Glutamatergic neuron (in vitro differentiated cells): ENCODE results near the gene LRRC8D. TPM values are rescaled to one million over a fixed set of nuclear protein-coding genes. Genes with fewer than 3 reads are reported as not detected.

Experiments used
- DNase-seq: peaks from one replicate; pipeline ENCODE4 v3.0.0; 2022
- H3K27ac Mint-ChIP-seq: one replicate; pipeline ENCODE4 v1.8.0; 2020; ENCODE audit warnings: mild to moderate bottlenecking, mixed read lengths, inconsistent platforms; ENCODE audit not compliant: unreplicated experiment
- H3K27me3 Mint-ChIP-seq: one replicate; pipeline ENCODE4 v1.8.0; 2020; ENCODE audit warnings: mild to moderate bottlenecking, moderate library complexity, mixed read lengths, inconsistent platforms; ENCODE audit not compliant: unreplicated experiment
- H3K36me3 Mint-ChIP-seq: one replicate; pipeline ENCODE4 v1.8.0; 2020; ENCODE audit warnings: mild to moderate bottlenecking, mixed read lengths, inconsistent platforms; ENCODE audit not compliant: unreplicated experiment
- H3K4me1 Mint-ChIP-seq: one replicate; pipeline ENCODE4 v1.8.0; 2020; ENCODE audit warnings: mild to moderate bottlenecking, low read depth, mixed read lengths, inconsistent platforms; ENCODE audit not compliant: unreplicated experiment
- H3K4me3 Mint-ChIP-seq: one replicate; pipeline ENCODE4 v1.8.0; 2020; ENCODE audit warnings: mild to moderate bottlenecking, mixed read lengths, inconsistent platforms; ENCODE audit not compliant: unreplicated experiment
- H3K9me3 Mint-ChIP-seq: one replicate; pipeline ENCODE4 v1.8.0; 2020; ENCODE audit warnings: mild to moderate bottlenecking, moderate library complexity, mixed read lengths, inconsistent platforms; ENCODE audit not compliant: unreplicated experiment
- CTCF ChIP-seq: fragments of 200-600 bp; sonication (generic); IDR thresholded peaks from one replicate; pipeline ENCODE4 v1.5.0; 2021; ENCODE audit not compliant: partially characterized antibody, unreplicated experiment
- total RNA-seq: library from RNA; stranded (reverse); fragmentation: NEBNext Ultra II Directional; extraction: Animal tissue kit (Norgen Biotek cat#: 25700); gene quantifications from one replicate; pipeline ENCODE4 v1.2.1, GENCODE V29; 2021; ENCODE audit not compliant: unreplicated experiment

The LRRC8D gene
- total RNA-seq, 1 donor from 2014 or later: 54.9 TPM

- Mint-ChIP-seq H3K27me3 (no peaks in the 10 kb centered on the region), H3K36me3 (no peaks in the 10 kb centered on the region), H3K4me1 (peaks cover 14% of the 10 kb centered on the region), H3K27ac (no peak overlapping the region), H3K4me3 (no peak overlapping the region), H3K9me3 (no peaks in the 10 kb centered on the region)
- no peak for TF ChIP-seq CTCF
- DNase-seq: no peak
Measured at GRCh38 chr1:89939693-89940438, 119.0 kb downstream of the LRRC8D start.

- Mint-ChIP-seq H3K36me3 (no peaks in the 10 kb centered on the region), H3K4me1 (peaks cover 14% of the 10 kb centered on the region), H3K27ac (no peak overlapping the region), H3K27me3 (no peaks in the 10 kb centered on the region), H3K9me3 (no peaks in the 10 kb centered on the region), H3K4me3 (no peak overlapping the region)
- TF ChIP-seq CTCF: no peak
- DNase-seq: no peak
Measured at GRCh38 chr1:89941110-89941766, 120.4 kb downstream of the LRRC8D start.

DNA sequence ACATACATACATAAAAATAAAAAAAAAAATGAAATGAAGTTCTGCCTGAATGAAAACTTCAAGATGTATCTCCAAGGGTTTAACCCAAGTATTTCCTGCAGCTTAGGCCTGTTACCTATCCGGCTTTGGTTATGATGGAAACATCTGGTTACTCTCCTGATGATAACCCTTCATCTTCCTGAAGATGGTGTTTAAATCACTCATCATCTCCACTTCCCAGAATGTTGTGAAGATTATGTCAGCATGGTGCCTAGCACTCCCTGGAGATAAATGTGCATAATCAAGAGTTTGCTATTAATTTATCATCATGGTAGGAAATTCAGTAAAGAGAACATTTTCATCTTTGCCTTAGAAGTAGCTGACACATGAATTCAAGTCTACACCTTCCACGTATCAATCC lies 121.2 kb downstream of the LRRC8D start:
- Mint-ChIP-seq H3K36me3 (no peaks in the 10 kb centered on the region), H3K27me3 (no peaks in the 10 kb centered on the region), H3K4me3 (no peak overlapping the region), H3K4me1 (peaks cover 14% of the 10 kb centered on the region), H3K27ac (no peak overlapping the region), H3K9me3 (no peaks in the 10 kb centered on the region)
- TF ChIP-seq CTCF: no peak
- no peak for DNase-seq

DNA sequence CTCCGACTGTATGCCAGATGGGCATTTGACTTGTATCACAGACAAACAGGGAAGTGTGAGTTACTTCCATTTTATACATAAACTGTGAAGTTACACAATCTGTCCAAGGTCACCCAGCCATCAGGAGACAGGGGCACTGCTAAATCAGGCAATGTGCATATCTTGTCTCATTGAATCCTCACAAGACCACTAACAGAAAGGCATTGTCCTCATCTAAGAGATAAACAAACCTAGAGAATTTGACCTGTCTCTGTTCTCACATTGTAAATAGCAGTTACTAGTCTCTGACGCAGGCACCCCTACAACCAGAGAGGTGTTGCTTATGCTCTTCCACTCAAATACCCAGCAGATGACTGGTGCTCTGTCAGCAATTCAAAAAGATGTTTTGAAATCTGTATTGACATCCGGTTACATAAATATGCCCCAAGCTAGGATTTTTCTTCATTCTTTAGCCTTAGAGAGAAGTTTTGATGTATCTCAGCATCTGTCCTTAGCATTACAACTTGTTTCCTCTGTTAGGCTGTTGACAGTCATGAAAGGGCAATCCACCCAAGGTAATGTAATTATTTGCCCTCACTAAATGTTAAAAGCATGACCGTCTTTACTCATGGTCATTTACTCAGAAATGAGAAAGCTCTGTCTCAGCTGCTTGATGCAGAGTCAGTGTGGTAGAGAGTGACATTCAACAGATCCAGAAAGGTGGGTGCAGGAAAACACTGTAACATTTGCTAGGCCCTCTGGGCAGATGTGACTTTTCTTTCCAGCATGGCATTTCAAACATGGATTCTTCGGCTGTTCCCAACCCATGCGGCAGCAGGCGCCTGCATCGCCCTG lies 122.2 kb downstream of the LRRC8D start:
- no peak for DNase-seq
- no peak for TF ChIP-seq CTCF
- Mint-ChIP-seq H3K4me3 (no peak overlapping the region), H3K4me1 (peaks cover 14% of the 10 kb centered on the region), H3K27ac (peak overlapping the region; percentile 9), H3K36me3 (no peaks in the 10 kb centered on the region), H3K9me3 (no peaks in the 10 kb centered on the region), H3K27me3 (no peaks in the 10 kb centered on the region)
